GM18505 (cell line): ENCODE measurements around the gene IGHMBP2.

Experiments
- ATAC-seq: cut with Tn5 transposase; IDR thresholded peaks from one replicate; pipeline ENCODE4 v1.9.1; 2021; ENCODE audit not compliant: unreplicated experiment
- POLR2A ChIP-seq: IDR thresholded peaks from 4 replicates; pipeline ENCODE4 v1.6.1; 2011; ENCODE audit warnings: borderline replicate concordance; ENCODE audit not compliant: insufficient read depth, insufficient read length; ENCODE audit errors: extremely low read depth

The IGHMBP2 gene

GRCh38 chr11:68900835-68901381 lies 2.8 kb upstream of the IGHMBP2 start:
- no peak for TF ChIP-seq POLR2A
- no peak for ATAC-seq

GRCh38 chr11:68904248-68904847 lies 657 bp downstream of the IGHMBP2 start:
- TF ChIP-seq POLR2A = no peak
- ATAC-seq = peak; percentile 13

GRCh38 chr11:68905421-68906360 lies 2.0 kb downstream of the IGHMBP2 start:
- TF ChIP-seq POLR2A = no peak
- ATAC-seq = no peak

GRCh38 chr11:68908273-68908672 lies 4.6 kb downstream of the IGHMBP2 start:
- no peak for ATAC-seq
- TF ChIP-seq POLR2A = no peak

GRCh38 chr11:68910965-68911364 lies 7.3 kb downstream of the IGHMBP2 start:
- TF ChIP-seq POLR2A = no peak
- ATAC-seq = no peak

- no peak for TF ChIP-seq POLR2A
- ATAC-seq = no peak
These were observed 8.0 kb downstream of the IGHMBP2 start for GRCh38 chr11:68911731-68912130.

- ATAC-seq = no peak
- TF ChIP-seq POLR2A = no peak
These were observed 8.6 kb downstream of the IGHMBP2 start for GRCh38 chr11:68912254-68912653.

GRCh38 chr11:68913188-68913587 lies 9.5 kb downstream of the IGHMBP2 start:
- no peak for TF ChIP-seq POLR2A
- no peak for ATAC-seq

GRCh38 chr11:68914761-68915160 lies 11.1 kb downstream of the IGHMBP2 start:
- TF ChIP-seq POLR2A = no peak
- ATAC-seq = no peak

GRCh38 chr11:68916439-68916838 lies 12.7 kb downstream of the IGHMBP2 start:
- TF ChIP-seq POLR2A = no peak
- ATAC-seq = no peak

- TF ChIP-seq POLR2A = no peak
- ATAC-seq = no peak
These were observed 19.9 kb downstream of the IGHMBP2 start for GRCh38 chr11:68923614-68924013.

GRCh38 chr11:68924073-68924925 lies 20.6 kb downstream of the IGHMBP2 start:
- TF ChIP-seq POLR2A = no peak
- ATAC-seq = no peak

- ATAC-seq = no peak
- TF ChIP-seq POLR2A = no peak
These were observed 21.9 kb downstream of the IGHMBP2 start for GRCh38 chr11:68925611-68926010.
